DMS153 treated with DMSO at 0.1 percent for 48 hours (cell line): ENCODE measurements around the gene TSPAN9.
"Not testable (repeated sequence)": the region's sequence is repeated elsewhere in the genome, so short reads cannot be mapped to it uniquely, and the experiment has no call there.

ENCODE experiments used
- DNase-seq: peaks from one replicate; lab custom pipeline; 2025; ENCODE audit not compliant: unreplicated experiment; lab: John Stamatoyannopoulos, UW

The TSPAN9 gene

GRCh38 chr12:3043406-3043805 is 33.8 kb upstream of the TSPAN9 start:
- no peak for DNase-seq

- no peak for DNase-seq
Measured at GRCh38 chr12:3044141-3044630, 33.0 kb upstream of the TSPAN9 start.

GRCh38 chr12:3045494-3045893 is 31.7 kb upstream of the TSPAN9 start:
- no peak for DNase-seq

GRCh38 chr12:3045989-3046388 is 31.2 kb upstream of the TSPAN9 start:
- DNase-seq: no peak

- no peak for DNase-seq
Measured at GRCh38 chr12:3046441-3047200, 30.6 kb upstream of the TSPAN9 start.

- no peak for DNase-seq
Measured at GRCh38 chr12:3047961-3048360, 29.2 kb upstream of the TSPAN9 start.

GRCh38 chr12:3048540-3048939 is 28.6 kb upstream of the TSPAN9 start:
- no peak for DNase-seq

GRCh38 chr12:3049176-3049575 is 28.0 kb upstream of the TSPAN9 start:
- no peak for DNase-seq

- no peak for DNase-seq
Measured at GRCh38 chr12:3049611-3050249, 27.4 kb upstream of the TSPAN9 start.

- DNase-seq: no peak
Measured at GRCh38 chr12:3054374-3054773, 22.8 kb upstream of the TSPAN9 start.

GRCh38 chr12:3055026-3055703 is 22.0 kb upstream of the TSPAN9 start:
- DNase-seq: no peak

GRCh38 chr12:3055704-3056467 is 21.3 kb upstream of the TSPAN9 start:
- DNase-seq: no peak

- DNase-seq: no peak
Measured at GRCh38 chr12:3061059-3061458, 16.1 kb upstream of the TSPAN9 start.

GRCh38 chr12:3061501-3062215 is 15.5 kb upstream of the TSPAN9 start:
- no peak for DNase-seq

- DNase-seq: no peak
Measured at GRCh38 chr12:3065300-3065699, 11.9 kb upstream of the TSPAN9 start.

GRCh38 chr12:3065846-3066245 is 11.3 kb upstream of the TSPAN9 start:
- not testable (repeated sequence) for DNase-seq

- DNase-seq: no peak
Measured at GRCh38 chr12:3069714-3070113, 7.5 kb upstream of the TSPAN9 start.

- peak; percentile 29 for DNase-seq
Measured at GRCh38 chr12:3071107-3071506, 6.1 kb upstream of the TSPAN9 start.

GRCh38 chr12:3071710-3072109 is 5.5 kb upstream of the TSPAN9 start:
- no peak for DNase-seq

- peak; percentile 15 for DNase-seq
Measured at GRCh38 chr12:3073438-3074250, 3.5 kb upstream of the TSPAN9 start.
